ENCODE results near the gene CDK2AP2. TPM values are rescaled to one million over a fixed set of nuclear protein-coding genes. Genes with fewer than 3 reads are reported as not detected.
"Not testable (repeated sequence)": the region's sequence is repeated elsewhere in the genome, so short reads cannot be mapped to it uniquely, and the experiment has no call there.

CDK2AP2 gene
- total RNA-seq, 2 experiments from 2014 or later, result 53.5 to 55.5 TPM

GRCh38 chr11:67520856-67521824 is 13.2 kb upstream of the CDK2AP2 start:
- POLR2A ChIA-PET, result no interaction called here
- TF ChIP-seq CTCF (IDR thresholded peaks at IDR 0.05), result no peak
- DNase-seq, result no peak
- no peak overlapping the region for H3K4me3 Mint-ChIP-seq
- intact Hi-C loops (cut with micrococcal nuclease), result no loop called here
- ATAC-seq, result no peak
- no peaks in the 10 kb centered on the region for H3K27me3 Mint-ChIP-seq
- no peaks in the 10 kb centered on the region for H3K9me3 Mint-ChIP-seq
- CTCF ChIA-PET, result interaction anchor here (0.7 kb wide), 1 partner anchor 69 kb away, joined by 3 read pairs; no protein-coding TSS in a partner anchor
- H3K27ac Mint-ChIP-seq, result no peak overlapping the region
- H3K36me3 Mint-ChIP-seq (ENCODE audit: low read depth), result no peaks in the 10 kb centered on the region
- H3K4me1 Mint-ChIP-seq (ENCODE audit: low read depth), result no peaks in the 10 kb centered on the region

- intact Hi-C loops (cut with micrococcal nuclease), result no loop called here
- no peak for DNase-seq
- POLR2A ChIA-PET, result no interaction called here
- no peak for TF ChIP-seq CTCF (IDR thresholded peaks at IDR 0.05)
- no peaks in the 10 kb centered on the region for H3K9me3 Mint-ChIP-seq
- H3K4me3 Mint-ChIP-seq, result no peak overlapping the region
- no peaks in the 10 kb centered on the region for H3K4me1 Mint-ChIP-seq (ENCODE audit: low read depth)
- no peaks in the 10 kb centered on the region for H3K36me3 Mint-ChIP-seq (ENCODE audit: low read depth)
- no peak overlapping the region for H3K27ac Mint-ChIP-seq
- H3K27me3 Mint-ChIP-seq, result no peaks in the 10 kb centered on the region
- CTCF ChIA-PET, result no interaction called here
- ATAC-seq, result no peak
Observed at GRCh38 chr11:67519726-67520125, 11.8 kb upstream of the CDK2AP2 start.

GRCh38 chr11:67517784-67518552 is 10.0 kb upstream of the CDK2AP2 start:
- H3K9me3 Mint-ChIP-seq, result no peaks in the 10 kb centered on the region
- TF ChIP-seq CTCF (IDR thresholded peaks at IDR 0.05), result no peak
- no peaks in the 10 kb centered on the region for H3K4me1 Mint-ChIP-seq (ENCODE audit: low read depth)
- POLR2A ChIA-PET, result no interaction called here
- H3K27me3 Mint-ChIP-seq, result no peaks in the 10 kb centered on the region
- no peak overlapping the region for H3K4me3 Mint-ChIP-seq
- intact Hi-C loops (cut with micrococcal nuclease), result no loop called here
- ATAC-seq (no peak), DNase-seq (no peak)
- no peaks in the 10 kb centered on the region for H3K36me3 Mint-ChIP-seq (ENCODE audit: low read depth)
- no peak overlapping the region for H3K27ac Mint-ChIP-seq
- CTCF ChIA-PET, result interaction anchor here (0.9 kb wide), 1 partner anchor 111 kb away, joined by 3 read pairs; no protein-coding TSS in a partner anchor

- no peak for DNase-seq
- TF ChIP-seq CTCF (IDR thresholded peaks at IDR 0.05), result no peak
- Mint-ChIP-seq H3K27ac (no peak overlapping the region), H3K27me3 (no peaks in the 10 kb centered on the region), H3K4me1 (ENCODE audit: low read depth) (no peaks in the 10 kb centered on the region), H3K4me3 (no peak overlapping the region), H3K9me3 (no peaks in the 10 kb centered on the region), H3K36me3 (ENCODE audit: low read depth) (no peaks in the 10 kb centered on the region)
- intact Hi-C loops (cut with micrococcal nuclease), result no loop called here
- POLR2A ChIA-PET, result no interaction called here
- ATAC-seq, result no peak
- CTCF ChIA-PET, result no interaction called here
Observed at GRCh38 chr11:67516806-67517205, 8.8 kb upstream of the CDK2AP2 start.

GRCh38 chr11:67514116-67514515 is 6.2 kb upstream of the CDK2AP2 start:
- intact Hi-C loops (cut with micrococcal nuclease), result no loop called here
- DNase-seq (no peak), ATAC-seq (no peak)
- Mint-ChIP-seq H3K4me3 (no peak overlapping the region), H3K36me3 (ENCODE audit: low read depth) (no peaks in the 10 kb centered on the region), H3K27me3 (no peaks in the 10 kb centered on the region), H3K9me3 (no peaks in the 10 kb centered on the region), H3K4me1 (ENCODE audit: low read depth) (peaks cover 3% of the 10 kb centered on the region), H3K27ac (no peak overlapping the region)
- ChIA-PET CTCF (no interaction called here), POLR2A (no interaction called here)
- no peak for TF ChIP-seq CTCF (IDR thresholded peaks at IDR 0.05)

- intact Hi-C loops (cut with micrococcal nuclease); DNase-seq; H3K27me3 Mint-ChIP-seq; H3K9me3 Mint-ChIP-seq; H3K36me3 Mint-ChIP-seq (ENCODE audit: low read depth); CTCF ChIA-PET; ATAC-seq; H3K27ac Mint-ChIP-seq; H3K4me3 Mint-ChIP-seq; POLR2A ChIA-PET: not testable (repeated sequence)
- peaks cover 17% of the 10 kb centered on the region for H3K4me1 Mint-ChIP-seq (ENCODE audit: low read depth)
Observed at GRCh38 chr11:67511558-67511957, 3.6 kb upstream of the CDK2AP2 start.
